ENCODE results near the gene HERPUD1.

DNA sequence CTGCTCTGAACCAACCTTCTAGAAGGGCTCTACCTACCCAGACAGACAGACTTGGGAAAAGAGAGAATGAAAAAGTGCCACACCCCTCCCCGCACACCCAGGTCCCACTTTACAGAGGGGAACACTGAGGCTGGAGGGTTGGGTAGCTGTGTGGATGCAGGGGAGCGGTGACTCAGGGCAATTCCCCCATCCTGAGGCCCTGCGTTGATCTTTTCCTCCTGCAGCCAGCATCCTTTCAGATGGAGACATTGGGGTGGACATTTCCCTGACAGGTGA is 39.8 kb downstream of the HERPUD1 start:
- TF ChIP-seq, protein P1, sequence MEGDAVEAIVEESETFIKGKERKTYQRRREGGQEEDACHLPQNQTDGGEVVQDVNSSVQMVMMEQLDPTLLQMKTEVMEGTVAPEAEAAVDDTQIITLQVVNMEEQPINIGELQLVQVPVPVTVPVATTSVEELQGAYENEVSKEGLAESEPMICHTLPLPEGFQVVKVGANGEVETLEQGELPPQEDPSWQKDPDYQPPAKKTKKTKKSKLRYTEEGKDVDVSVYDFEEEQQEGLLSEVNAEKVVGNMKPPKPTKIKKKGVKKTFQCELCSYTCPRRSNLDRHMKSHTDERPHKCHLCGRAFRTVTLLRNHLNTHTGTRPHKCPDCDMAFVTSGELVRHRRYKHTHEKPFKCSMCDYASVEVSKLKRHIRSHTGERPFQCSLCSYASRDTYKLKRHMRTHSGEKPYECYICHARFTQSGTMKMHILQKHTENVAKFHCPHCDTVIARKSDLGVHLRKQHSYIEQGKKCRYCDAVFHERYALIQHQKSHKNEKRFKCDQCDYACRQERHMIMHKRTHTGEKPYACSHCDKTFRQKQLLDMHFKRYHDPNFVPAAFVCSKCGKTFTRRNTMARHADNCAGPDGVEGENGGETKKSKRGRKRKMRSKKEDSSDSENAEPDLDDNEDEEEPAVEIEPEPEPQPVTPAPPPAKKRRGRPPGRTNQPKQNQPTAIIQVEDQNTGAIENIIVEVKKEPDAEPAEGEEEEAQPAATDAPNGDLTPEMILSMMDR (IDR thresholded peaks at IDR 0.05; ENCODE audit: low read depth, low read length, poor library complexity, severe bottlenecking): no peak
- TF ChIP-seq EZH2phosphoT487 (IDR thresholded peaks at IDR 0.05; ENCODE audit: borderline replicate concordance, low read length): no peak

All from DOHH2 (cell line).